Coronary artery (tissue), 2 donors: ENCODE data around the gene PNPLA7.
"Not testable (repeated sequence)": the region's sequence is repeated elsewhere in the genome, so short reads cannot be mapped to it uniquely, and the experiment has no call there.

Source experiments
- DNase-seq: peaks from one replicate; pipeline ENCODE4 v3.0.0-alpha.2; 2017; ENCODE audit warnings: low spot score
- H3K27ac ChIP-seq, 2 donors: fragments of 200-600 bp; sonication (generic); one replicate each; pipeline ENCODE4 v1.5.1; 2016 to 2019
- H3K4me3 ChIP-seq: fragments of 200-600 bp; sonication (generic); 2 replicates; pipeline ENCODE4 v1.5.1; 2016; ENCODE audit warnings: mild to moderate bottlenecking, moderate library complexity
- CTCF ChIP-seq: fragments of 200-600 bp; sonication (generic); IDR thresholded peaks from one replicate; pipeline ENCODE4 v1.5.1; 2019; ENCODE audit warnings: antibody characterized with exemption

The PNPLA7 gene

DNA sequence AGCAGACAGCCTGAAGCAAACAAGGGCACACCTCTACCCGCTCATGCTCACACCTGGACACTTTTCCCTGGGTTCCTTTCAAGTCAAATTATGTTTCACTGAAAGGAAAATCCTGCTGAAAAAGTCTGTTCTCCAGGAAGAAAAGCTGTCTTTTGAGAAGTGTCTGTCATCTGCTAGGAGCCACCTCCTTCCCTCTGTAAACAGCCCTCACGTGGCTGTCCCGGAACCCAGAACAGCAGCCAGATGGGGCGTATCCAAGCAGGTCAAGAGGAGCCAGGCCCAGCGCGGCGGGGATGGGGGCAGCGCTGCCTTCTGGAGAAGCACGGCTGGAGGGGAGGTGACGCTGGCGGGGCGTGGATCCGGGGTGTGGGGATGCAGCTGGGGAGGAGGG lies at the start of gene PNPLA7:
Gene PNPLA7 (minus strand): TSS at position 172 of the 391 bp plus-strand sequence. CDS start 205 bp downstream, outside the sequence.
- TF ChIP-seq CTCF = no peak
- DNase-seq = peak; percentile 92
- peak within 1 kb of the TSS; percentile 92 for H3K4me3 ChIP-seq
- peak within 1 kb of the TSS; percentile 76 to 92 for H3K27ac ChIP-seq

DNA sequence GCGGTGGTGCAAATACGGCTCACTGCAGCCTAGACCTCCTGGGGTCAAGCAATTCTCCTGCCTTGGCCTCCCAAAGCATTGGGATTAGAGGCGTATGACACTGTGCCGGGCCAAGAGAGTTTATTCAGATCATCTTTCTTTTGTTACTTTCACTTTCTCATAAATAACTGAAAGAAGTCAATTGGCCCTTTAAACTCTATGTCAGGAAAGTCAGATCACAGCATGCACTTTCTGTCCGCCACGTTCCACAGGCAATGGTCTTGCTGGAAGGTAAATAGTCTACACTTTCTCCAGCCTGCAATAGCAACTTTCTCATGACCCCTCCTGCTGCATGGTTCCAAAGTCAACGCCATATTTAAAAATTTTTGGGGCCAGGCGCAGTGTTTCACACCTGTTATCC lies 48.7 kb upstream of the PNPLA7 start:
- no peak overlapping the region for H3K4me3 ChIP-seq
- no peak for TF ChIP-seq CTCF
- no peak for DNase-seq
- H3K27ac ChIP-seq = no peak overlapping the region

GRCh38 chr9:137596577-137596976 lies 46.4 kb upstream of the PNPLA7 start:
- H3K4me3 ChIP-seq, DNase-seq: not testable (repeated sequence)

DNA sequence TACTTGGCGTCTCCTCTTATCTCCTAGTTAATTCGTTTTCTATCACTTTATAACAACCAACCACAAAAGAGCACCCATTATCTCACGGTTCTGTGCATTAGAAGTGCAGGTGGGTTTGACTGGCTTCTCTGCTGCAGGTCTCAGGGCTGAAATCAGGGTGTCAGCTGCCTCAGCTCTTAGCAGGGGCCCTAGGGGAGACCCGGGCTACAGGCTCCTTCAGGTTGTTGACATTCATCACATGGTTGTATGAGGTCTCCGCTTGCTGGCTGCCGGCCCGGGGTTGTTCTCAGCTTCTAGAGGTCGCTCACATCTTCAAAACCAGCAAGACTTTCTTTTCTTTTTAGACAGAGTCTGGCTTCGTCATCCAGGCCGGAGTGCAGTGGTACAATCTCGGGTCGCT lies 43.0 kb upstream of the PNPLA7 start:
- Histone ChIP-seq H3K27ac (no peak overlapping the region), H3K4me3 (no peak overlapping the region)
- TF ChIP-seq CTCF = no peak
- DNase-seq = no peak

More at GRCh38 chr9:137596577-137596976, 46.4 kb upstream of the PNPLA7 start:
- not testable (repeated sequence) for H3K27ac ChIP-seq

- no peak for TF ChIP-seq CTCF
Measured at GRCh38 chr9:137592767-137593166, 42.6 kb upstream of the PNPLA7 start.

DNA sequence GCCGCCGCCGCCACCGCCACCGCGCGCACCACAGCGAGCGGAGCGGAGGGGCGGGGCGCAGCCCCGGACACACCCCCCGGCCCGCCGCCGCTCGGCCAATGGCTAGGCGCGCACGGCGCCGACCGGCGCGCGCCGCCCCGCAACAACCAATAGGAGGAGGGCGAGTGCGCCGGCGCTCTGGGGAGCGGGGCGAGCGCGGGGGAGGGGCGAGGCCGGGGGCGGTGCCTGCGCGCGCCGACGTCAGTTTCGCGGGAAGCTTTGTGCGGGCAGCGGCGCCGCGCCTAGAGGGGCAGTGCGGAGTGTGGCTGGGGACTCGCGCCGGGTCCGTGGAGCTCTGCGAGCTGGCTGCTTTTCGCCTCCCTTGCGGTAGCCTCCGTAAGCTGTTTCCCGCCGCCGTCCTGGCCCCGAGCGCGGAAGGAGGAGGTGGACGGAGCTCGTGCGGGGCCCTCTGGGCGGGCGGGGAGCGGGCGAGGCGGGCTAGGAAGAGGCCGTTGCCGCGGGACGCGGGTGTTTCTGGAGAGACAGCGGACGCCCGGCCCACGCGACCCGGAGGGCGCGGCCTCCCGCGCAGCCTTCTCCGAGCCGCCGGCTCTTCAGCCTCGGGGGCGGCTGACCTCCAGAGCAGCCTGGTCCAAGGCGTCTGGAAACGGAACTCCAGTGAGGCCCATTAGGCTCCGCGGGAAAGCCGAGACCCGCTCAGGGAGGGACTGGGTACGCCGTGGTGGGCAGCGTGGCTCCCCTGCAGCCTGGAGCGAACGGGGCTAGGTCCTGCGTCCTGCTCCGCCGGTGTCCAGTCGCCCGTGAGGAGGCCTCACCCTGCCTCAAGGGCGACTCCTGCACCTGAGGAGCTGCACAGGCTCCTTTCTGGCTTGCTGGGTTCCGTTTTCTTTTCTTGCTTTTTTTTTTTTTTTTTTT lies 40.5 kb upstream of the PNPLA7 start, which contains the start of gene ZMYND19:
Gene ZMYND19 (minus strand): TSS at position 44 of the 915 bp plus-strand sequence. CDS start 249 bp downstream, outside the sequence.
- peak within 1 kb of the TSS; percentile 95 for H3K4me3 ChIP-seq
- peak; percentile 86 for DNase-seq
- no peak for TF ChIP-seq CTCF
- peak within 1 kb of the TSS; percentile 16 to 80 for H3K27ac ChIP-seq

More at GRCh38 chr9:137592767-137593166, 42.6 kb upstream of the PNPLA7 start:
- no peak overlapping the region for H3K4me3 ChIP-seq
- no peak for DNase-seq
- no peak overlapping the region for H3K27ac ChIP-seq

DNA sequence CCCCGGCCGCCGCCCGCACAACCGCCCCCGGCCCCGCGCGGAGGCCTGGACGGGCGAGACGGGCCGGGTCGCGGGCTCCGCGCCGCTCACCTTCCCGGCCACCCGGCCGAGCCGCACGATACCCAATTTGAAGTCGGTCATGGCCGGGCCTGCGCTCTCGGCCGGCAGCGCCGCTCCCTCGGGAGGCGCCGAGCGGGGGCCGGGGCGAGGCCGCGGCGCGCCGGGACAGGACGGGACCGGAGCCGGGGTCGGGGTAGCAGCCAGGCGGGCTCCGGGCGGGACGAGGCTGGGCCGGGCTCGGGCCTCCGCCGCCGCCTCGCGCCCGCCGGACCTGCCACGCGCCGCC lies 39.9 kb upstream of the PNPLA7 start:
- peak overlapping the region; percentile 95 for H3K4me3 ChIP-seq
- DNase-seq = no peak
- H3K27ac ChIP-seq = peak overlapping the region in 1 of 2 donors; percentile 80
- TF ChIP-seq CTCF = no peak
